Effector memory CD8-positive, alpha-beta T cell (primary cell): ENCODE measurements around the gene FPR1.

ENCODE experiments used
- ATAC-seq: fragments of 150-1000 bp; cut with Tn5 transposase; replicated peaks from 2 replicates; pipeline ENCODE4 v1.10.0; 2021; ENCODE audit warnings: mild to moderate bottlenecking, moderate library complexity
- DNase-seq, 3 experiments: peaks; one replicate each; pipeline ENCODE4 v3.0.0; 2021
- H3K27ac Mint-ChIP-seq, 2 donors: one replicate each; pipeline ENCODE4 v1.8.0; 2022; ENCODE audit warnings: mild to moderate bottlenecking in 2 of 2, mixed read lengths in 2 of 2, moderate library complexity in 2 of 2
- H3K27me3 Mint-ChIP-seq, 2 donors: one replicate each; pipeline ENCODE4 v1.8.0; 2022; ENCODE audit warnings: mixed read lengths in 2 of 2
- H3K36me3 Mint-ChIP-seq: one replicate; pipeline ENCODE4 v1.8.0; 2022; ENCODE audit warnings: mild to moderate bottlenecking, moderate library complexity, mixed read lengths; ENCODE audit not compliant: insufficient read depth
- H3K4me1 Mint-ChIP-seq, 2 donors: one replicate each; pipeline ENCODE4 v1.8.0; 2022; ENCODE audit warnings: low read depth in 2 of 2, mixed read lengths in 2 of 2
- H3K4me3 Mint-ChIP-seq, 2 donors: one replicate each; pipeline ENCODE4 v1.8.0; 2022; ENCODE audit warnings: mild to moderate bottlenecking in 2 of 2, mixed read lengths in 2 of 2, moderate library complexity in 2 of 2
- H3K9me3 Mint-ChIP-seq, 2 donors: one replicate each; pipeline ENCODE4 v1.8.0; 2022; ENCODE audit warnings: mixed read lengths in 2 of 2

Gene FPR1

GRCh38 chr19:51719251-51719988 is 32.3 kb downstream of the FPR1 start:
- Mint-ChIP-seq H3K9me3 (peaks cover 3 to 12% of the 10 kb centered on the region in 2 donors), H3K27me3 (peaks cover 48 to 65% of the 10 kb centered on the region in 2 donors), H3K4me1 (peaks cover 0 to 2% of the 10 kb centered on the region in 2 donors), H3K4me3 (no peak overlapping the region), H3K36me3 (no peaks in the 10 kb centered on the region), H3K27ac (no peak overlapping the region)
- no peak for ATAC-seq
- DNase-seq: no peak

GRCh38 chr19:51716925-51717324 is 34.8 kb downstream of the FPR1 start:
- Mint-ChIP-seq H3K27ac (no peak overlapping the region), H3K27me3 (peaks cover 48 to 58% of the 10 kb centered on the region in 2 donors), H3K4me3 (no peak overlapping the region), H3K4me1 (peaks cover 0 to 2% of the 10 kb centered on the region in 2 donors), H3K9me3 (peaks cover 3 to 12% of the 10 kb centered on the region in 2 donors), H3K36me3 (no peaks in the 10 kb centered on the region)
- no peak for DNase-seq
- ATAC-seq: no peak

- peaks cover 0 to 2% of the 10 kb centered on the region in 2 donors for H3K4me1 Mint-ChIP-seq
- peaks cover 3 to 12% of the 10 kb centered on the region in 2 donors for H3K9me3 Mint-ChIP-seq
- peaks cover 44 to 61% of the 10 kb centered on the region in 2 donors for H3K27me3 Mint-ChIP-seq
- H3K4me3 Mint-ChIP-seq: no peak overlapping the region
- H3K36me3 Mint-ChIP-seq: no peaks in the 10 kb centered on the region
- DNase-seq: no peak
- ATAC-seq: no peak
- H3K27ac Mint-ChIP-seq: no peak overlapping the region
Measured at GRCh38 chr19:51715850-51716249, 35.8 kb downstream of the FPR1 start.

GRCh38 chr19:51714848-51715247 is 36.8 kb downstream of the FPR1 start:
- peaks cover 47 to 65% of the 10 kb centered on the region in 2 donors for H3K27me3 Mint-ChIP-seq
- no peak for DNase-seq
- H3K9me3 Mint-ChIP-seq: peaks cover 3 to 12% of the 10 kb centered on the region in 2 donors
- H3K4me3 Mint-ChIP-seq: no peak overlapping the region
- no peaks in the 10 kb centered on the region for H3K4me1 Mint-ChIP-seq
- no peaks in the 10 kb centered on the region for H3K36me3 Mint-ChIP-seq
- no peak for ATAC-seq
- no peak overlapping the region for H3K27ac Mint-ChIP-seq

- Mint-ChIP-seq H3K27me3 (peaks cover 42 to 58% of the 10 kb centered on the region in 2 donors), H3K4me1 (peaks cover 0 to 1% of the 10 kb centered on the region in 2 donors), H3K27ac (no peak overlapping the region), H3K4me3 (no peak overlapping the region), H3K36me3 (no peaks in the 10 kb centered on the region), H3K9me3 (peaks cover 3 to 12% of the 10 kb centered on the region in 2 donors)
- ATAC-seq: no peak
- no peak for DNase-seq
Measured at GRCh38 chr19:51713319-51714285, 38.1 kb downstream of the FPR1 start.

- no peak for DNase-seq
- no peak overlapping the region for H3K4me3 Mint-ChIP-seq
- H3K4me1 Mint-ChIP-seq: peaks cover 0 to 1% of the 10 kb centered on the region in 2 donors
- H3K27ac Mint-ChIP-seq: no peak overlapping the region
- H3K9me3 Mint-ChIP-seq: peaks cover 3 to 12% of the 10 kb centered on the region in 2 donors
- ATAC-seq: no peak
- H3K36me3 Mint-ChIP-seq: no peaks in the 10 kb centered on the region
- peaks cover 33 to 49% of the 10 kb centered on the region in 2 donors for H3K27me3 Mint-ChIP-seq
Measured at GRCh38 chr19:51712461-51713081, 39.1 kb downstream of the FPR1 start.

GRCh38 chr19:51711702-51712101 is 40.0 kb downstream of the FPR1 start:
- H3K36me3 Mint-ChIP-seq: no peaks in the 10 kb centered on the region
- no peak overlapping the region for H3K27ac Mint-ChIP-seq
- DNase-seq (no peak), ATAC-seq (no peak)
- no peak overlapping the region for H3K4me3 Mint-ChIP-seq
- H3K4me1 Mint-ChIP-seq: peaks cover 0 to 1% of the 10 kb centered on the region in 2 donors
- H3K9me3 Mint-ChIP-seq: peaks cover 3 to 12% of the 10 kb centered on the region in 2 donors
- peaks cover 28 to 43% of the 10 kb centered on the region in 2 donors for H3K27me3 Mint-ChIP-seq

GRCh38 chr19:51710163-51710562 is 41.5 kb downstream of the FPR1 start:
- Mint-ChIP-seq H3K27ac (no peak overlapping the region), H3K9me3 (peaks cover 1 to 3% of the 10 kb centered on the region in 2 donors)
- no peak for DNase-seq

GRCh38 chr19:51709575-51709974 is 42.1 kb downstream of the FPR1 start:
- H3K9me3 Mint-ChIP-seq: no peaks in the 10 kb centered on the region
- no peak overlapping the region for H3K4me3 Mint-ChIP-seq
- ATAC-seq: no peak
- peaks cover 7% of the 10 kb centered on the region for H3K36me3 Mint-ChIP-seq
- DNase-seq: no peak
- H3K27me3 Mint-ChIP-seq: peaks cover 12 to 26% of the 10 kb centered on the region in 2 donors
- H3K4me1 Mint-ChIP-seq: peaks cover 10 to 15% of the 10 kb centered on the region in 2 donors
- H3K27ac Mint-ChIP-seq: no peak overlapping the region

More at GRCh38 chr19:51710163-51710562, 41.5 kb downstream of the FPR1 start:
- peaks cover 1% of the 10 kb centered on the region for H3K36me3 Mint-ChIP-seq
- H3K4me3 Mint-ChIP-seq: no peak overlapping the region
- H3K4me1 Mint-ChIP-seq: peaks cover 4 to 10% of the 10 kb centered on the region in 2 donors
- no peak for ATAC-seq
- peaks cover 12 to 30% of the 10 kb centered on the region in 2 donors for H3K27me3 Mint-ChIP-seq

GRCh38 chr19:51708811-51709210 is 42.9 kb downstream of the FPR1 start:
- peaks cover 15 to 18% of the 10 kb centered on the region in 2 donors for H3K4me1 Mint-ChIP-seq
- peaks cover 9% of the 10 kb centered on the region for H3K36me3 Mint-ChIP-seq
- H3K4me3 Mint-ChIP-seq: no peak overlapping the region
- H3K27me3 Mint-ChIP-seq: peaks cover 12 to 26% of the 10 kb centered on the region in 2 donors
- DNase-seq (no peak), ATAC-seq (no peak)
- H3K9me3 Mint-ChIP-seq: no peaks in the 10 kb centered on the region
- no peak overlapping the region for H3K27ac Mint-ChIP-seq

GRCh38 chr19:51706885-51707284 is 44.8 kb downstream of the FPR1 start:
- DNase-seq (no peak), ATAC-seq (no peak)
- peak overlapping the region in 1 of 2 donors; percentile 89 for H3K4me3 Mint-ChIP-seq
- H3K9me3 Mint-ChIP-seq: no peaks in the 10 kb centered on the region
- H3K27me3 Mint-ChIP-seq: peaks cover 8 to 25% of the 10 kb centered on the region in 2 donors
- H3K27ac Mint-ChIP-seq: no peak overlapping the region
- peaks cover 28 to 30% of the 10 kb centered on the region in 2 donors for H3K4me1 Mint-ChIP-seq
- peaks cover 13% of the 10 kb centered on the region for H3K36me3 Mint-ChIP-seq

- peaks cover 8 to 25% of the 10 kb centered on the region in 2 donors for H3K27me3 Mint-ChIP-seq
- peak overlapping the region; percentile 86 to 89 for H3K4me3 Mint-ChIP-seq
- peaks cover 28 to 30% of the 10 kb centered on the region in 2 donors for H3K4me1 Mint-ChIP-seq
- no peak for ATAC-seq
- H3K9me3 Mint-ChIP-seq: no peaks in the 10 kb centered on the region
- no peak for DNase-seq
- peak overlapping the region in 1 of 2 donors; percentile 97 for H3K27ac Mint-ChIP-seq
- peaks cover 13% of the 10 kb centered on the region for H3K36me3 Mint-ChIP-seq
Measured at GRCh38 chr19:51706296-51706695, 45.4 kb downstream of the FPR1 start.

GRCh38 chr19:51704626-51705025 is 47.1 kb downstream of the FPR1 start:
- DNase-seq (no peak), ATAC-seq (no peak)
- H3K36me3 Mint-ChIP-seq: peaks cover 13% of the 10 kb centered on the region
- H3K27me3 Mint-ChIP-seq: peaks cover 0 to 10% of the 10 kb centered on the region in 2 donors
- H3K4me3 Mint-ChIP-seq: peak overlapping the region; percentile 86 to 89
- peak overlapping the region; percentile 92 to 97 for H3K27ac Mint-ChIP-seq
- H3K9me3 Mint-ChIP-seq: no peaks in the 10 kb centered on the region
- peaks cover 28 to 30% of the 10 kb centered on the region in 2 donors for H3K4me1 Mint-ChIP-seq
